ENCODE results near the gene CDH23.

GRCh38 chr10:71467569-71468362, 71.0 kb downstream of the CDH23 start:
- TF ChIP-seq CTCF (conservative IDR thresholded peaks at IDR 0.05; ENCODE audit: low read depth, low read length) = no peak
- no peak for TF ChIP-seq EZH2 (IDR thresholded peaks at IDR 0.05; ENCODE audit: low read length, unreplicated experiment)
